Type B pancreatic cell (in vitro differentiated cells): Measurements from ENCODE around the gene CHTOP. TPM values are rescaled to one million over a fixed set of nuclear protein-coding genes. Genes with fewer than 3 reads are reported as not detected.

ENCODE experiments used
- DNase-seq: peaks from one replicate; pipeline ENCODE4 v3.0.0; 2021; ENCODE audit warnings: mixed read lengths; ENCODE audit not compliant: unreplicated experiment; ENCODE audit errors: extremely low spot score
- H3K27ac Mint-ChIP-seq: 2 replicates; pipeline ENCODE4 v1.8.0; 2021; ENCODE audit warnings: mild to moderate bottlenecking, mixed read lengths
- H3K27me3 Mint-ChIP-seq: 2 replicates; pipeline ENCODE4 v1.8.0; 2021; ENCODE audit warnings: mixed read lengths
- H3K36me3 Mint-ChIP-seq: 2 replicates; pipeline ENCODE4 v1.8.0; 2021; ENCODE audit warnings: mixed read lengths
- H3K4me1 Mint-ChIP-seq: one replicate; pipeline ENCODE4 v1.8.0; 2021; ENCODE audit warnings: mixed read lengths; ENCODE audit not compliant: unreplicated experiment
- H3K4me3 Mint-ChIP-seq: 2 replicates; pipeline ENCODE4 v1.8.0; 2021; ENCODE audit warnings: mild to moderate bottlenecking, mixed read lengths
- H3K9me3 Mint-ChIP-seq: 2 replicates; pipeline ENCODE4 v1.8.0; 2021; ENCODE audit warnings: mixed read lengths
- total RNA-seq: library from RNA; stranded (reverse); gene quantifications from 2 replicates; pipeline ENCODE4 v1.2.1, GENCODE V29; 2021; ENCODE audit warnings: low replicate concordance
- TF ChIP-seq, protein P1 (sequence below): fragments of 200-600 bp; sonication (generic); conservative IDR thresholded peaks from 2 replicates; pipeline ENCODE4 v1.5.0; 2021; ENCODE audit warnings: antibody characterized with exemption, mild to moderate bottlenecking

The CHTOP gene
- total RNA-seq, 1 donor from 2014 or later, result 108 TPM

DNA sequence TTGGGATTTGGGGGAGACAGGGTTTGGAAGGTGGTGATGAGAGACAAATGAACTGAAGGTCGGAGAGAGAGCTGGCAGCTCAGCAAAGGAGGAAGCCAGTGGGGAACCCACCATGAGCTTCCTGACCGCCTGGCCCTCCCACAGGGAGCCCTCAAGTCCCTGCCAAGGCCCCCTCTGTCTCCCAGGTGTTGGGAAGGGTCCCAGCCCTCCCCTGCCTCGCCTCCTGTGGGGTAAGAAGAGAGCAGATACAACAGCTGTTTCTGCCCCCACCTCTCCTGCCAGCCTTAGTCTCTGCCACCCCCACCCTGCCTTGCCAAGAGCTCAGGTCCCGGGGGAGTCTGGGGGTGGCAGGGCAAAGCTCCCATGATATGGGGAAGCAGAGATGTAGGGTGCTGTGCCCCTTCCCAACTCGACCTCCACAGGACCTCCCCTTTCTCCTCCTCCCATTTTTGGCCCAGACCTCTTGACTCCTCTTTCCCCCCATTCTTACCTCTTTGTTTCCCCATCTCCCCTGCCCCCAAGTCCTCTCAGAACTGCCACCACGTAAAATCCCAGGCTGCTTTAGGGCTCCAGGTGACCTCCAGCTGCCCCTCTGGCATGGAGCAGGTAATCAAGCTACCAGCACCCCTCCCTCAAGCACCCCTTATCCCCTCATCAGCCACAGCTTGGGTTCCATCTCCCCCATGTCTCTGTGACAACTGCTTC lies 5.1 kb upstream of the CHTOP start:
- no peaks in the 10 kb centered on the region for H3K27me3 Mint-ChIP-seq

DNA sequence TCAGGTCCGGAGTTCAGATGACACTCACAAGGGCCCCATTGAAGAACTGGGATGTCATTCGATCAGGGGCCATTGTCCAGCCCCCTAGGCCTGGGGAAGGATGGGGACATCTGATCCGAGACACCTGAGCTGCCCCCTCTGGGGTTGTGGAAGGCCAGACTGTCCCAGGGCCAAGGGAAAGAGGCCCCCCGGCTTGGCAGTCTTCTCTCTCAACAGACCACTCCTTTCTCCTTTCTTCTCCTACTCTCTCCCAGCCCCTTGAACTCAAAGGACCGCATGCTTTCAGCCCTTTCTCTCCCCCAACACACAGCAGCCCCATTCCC lies 4.6 kb upstream of the CHTOP start:
- TF ChIP-seq, protein P1, sequence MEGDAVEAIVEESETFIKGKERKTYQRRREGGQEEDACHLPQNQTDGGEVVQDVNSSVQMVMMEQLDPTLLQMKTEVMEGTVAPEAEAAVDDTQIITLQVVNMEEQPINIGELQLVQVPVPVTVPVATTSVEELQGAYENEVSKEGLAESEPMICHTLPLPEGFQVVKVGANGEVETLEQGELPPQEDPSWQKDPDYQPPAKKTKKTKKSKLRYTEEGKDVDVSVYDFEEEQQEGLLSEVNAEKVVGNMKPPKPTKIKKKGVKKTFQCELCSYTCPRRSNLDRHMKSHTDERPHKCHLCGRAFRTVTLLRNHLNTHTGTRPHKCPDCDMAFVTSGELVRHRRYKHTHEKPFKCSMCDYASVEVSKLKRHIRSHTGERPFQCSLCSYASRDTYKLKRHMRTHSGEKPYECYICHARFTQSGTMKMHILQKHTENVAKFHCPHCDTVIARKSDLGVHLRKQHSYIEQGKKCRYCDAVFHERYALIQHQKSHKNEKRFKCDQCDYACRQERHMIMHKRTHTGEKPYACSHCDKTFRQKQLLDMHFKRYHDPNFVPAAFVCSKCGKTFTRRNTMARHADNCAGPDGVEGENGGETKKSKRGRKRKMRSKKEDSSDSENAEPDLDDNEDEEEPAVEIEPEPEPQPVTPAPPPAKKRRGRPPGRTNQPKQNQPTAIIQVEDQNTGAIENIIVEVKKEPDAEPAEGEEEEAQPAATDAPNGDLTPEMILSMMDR, result no peak
- no peak for DNase-seq
- H3K4me3 Mint-ChIP-seq, result no peak overlapping the region
- peaks cover 15% of the 10 kb centered on the region for H3K36me3 Mint-ChIP-seq
- H3K9me3 Mint-ChIP-seq, result peaks cover 3% of the 10 kb centered on the region
- peaks cover 36% of the 10 kb centered on the region for H3K4me1 Mint-ChIP-seq
- H3K27ac Mint-ChIP-seq, result no peak overlapping the region
- H3K27me3 Mint-ChIP-seq, result no peaks in the 10 kb centered on the region

More for the DNA sequence above, 5.1 kb upstream of the CHTOP start:
- Mint-ChIP-seq H3K4me1 (peaks cover 38% of the 10 kb centered on the region), H3K4me3 (no peak overlapping the region), H3K36me3 (peaks cover 16% of the 10 kb centered on the region), H3K9me3 (peaks cover 3% of the 10 kb centered on the region), H3K27ac (no peak overlapping the region)
- no peak for DNase-seq
- TF ChIP-seq, protein P1, result no peak

DNA sequence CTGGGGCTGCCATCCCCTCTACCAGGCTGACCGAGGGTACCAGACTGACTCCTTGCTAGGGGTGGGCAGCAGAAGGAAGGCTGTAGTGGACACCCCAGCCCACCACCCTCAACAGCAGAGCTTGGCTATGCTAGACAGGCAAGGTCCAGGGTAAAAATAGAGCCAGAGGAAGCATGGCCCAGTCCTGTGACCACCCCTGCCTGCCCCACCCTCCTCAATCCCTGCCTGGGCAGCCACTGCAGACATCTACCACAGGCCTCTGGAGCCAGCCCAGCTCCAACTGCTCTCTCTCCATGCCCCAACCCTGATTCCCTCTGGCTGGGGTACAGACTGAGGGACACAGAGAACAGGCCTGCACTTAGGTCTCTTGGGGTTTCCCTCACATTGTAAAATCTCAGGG lies 3.9 kb upstream of the CHTOP start:
- TF ChIP-seq, protein P1, result no peak
- H3K27ac Mint-ChIP-seq, result no peak overlapping the region
- peaks cover 38% of the 10 kb centered on the region for H3K4me1 Mint-ChIP-seq
- H3K9me3 Mint-ChIP-seq, result peaks cover 3% of the 10 kb centered on the region
- no peak overlapping the region for H3K4me3 Mint-ChIP-seq
- DNase-seq, result no peak
- H3K36me3 Mint-ChIP-seq, result peaks cover 17% of the 10 kb centered on the region
- H3K27me3 Mint-ChIP-seq, result no peaks in the 10 kb centered on the region

DNA sequence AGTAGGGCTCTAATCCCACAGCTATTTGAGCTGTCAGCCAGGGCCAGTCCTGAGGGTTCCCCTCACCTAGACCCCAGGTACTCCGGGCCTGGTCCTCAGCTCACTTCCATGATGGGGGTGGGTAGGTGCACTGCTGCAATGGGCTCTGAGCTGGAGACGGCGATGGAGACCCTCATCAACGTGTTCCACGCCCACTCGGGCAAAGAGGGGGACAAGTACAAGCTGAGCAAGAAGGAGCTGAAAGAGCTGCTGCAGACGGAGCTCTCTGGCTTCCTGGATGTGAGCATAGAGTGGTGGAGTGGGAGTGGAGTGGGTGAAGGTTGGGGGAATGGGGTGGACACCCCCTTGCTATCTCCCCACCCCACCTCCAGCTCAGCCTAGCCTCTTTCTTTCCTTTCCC lies 3.5 kb upstream of the CHTOP start:
- DNase-seq, result no peak
- peaks cover 37% of the 10 kb centered on the region for H3K4me1 Mint-ChIP-seq
- H3K9me3 Mint-ChIP-seq, result peaks cover 3% of the 10 kb centered on the region
- H3K27ac Mint-ChIP-seq, result no peak overlapping the region
- no peaks in the 10 kb centered on the region for H3K27me3 Mint-ChIP-seq
- H3K36me3 Mint-ChIP-seq, result peaks cover 17% of the 10 kb centered on the region
- H3K4me3 Mint-ChIP-seq, result no peak overlapping the region
- TF ChIP-seq, protein P1, result no peak

DNA sequence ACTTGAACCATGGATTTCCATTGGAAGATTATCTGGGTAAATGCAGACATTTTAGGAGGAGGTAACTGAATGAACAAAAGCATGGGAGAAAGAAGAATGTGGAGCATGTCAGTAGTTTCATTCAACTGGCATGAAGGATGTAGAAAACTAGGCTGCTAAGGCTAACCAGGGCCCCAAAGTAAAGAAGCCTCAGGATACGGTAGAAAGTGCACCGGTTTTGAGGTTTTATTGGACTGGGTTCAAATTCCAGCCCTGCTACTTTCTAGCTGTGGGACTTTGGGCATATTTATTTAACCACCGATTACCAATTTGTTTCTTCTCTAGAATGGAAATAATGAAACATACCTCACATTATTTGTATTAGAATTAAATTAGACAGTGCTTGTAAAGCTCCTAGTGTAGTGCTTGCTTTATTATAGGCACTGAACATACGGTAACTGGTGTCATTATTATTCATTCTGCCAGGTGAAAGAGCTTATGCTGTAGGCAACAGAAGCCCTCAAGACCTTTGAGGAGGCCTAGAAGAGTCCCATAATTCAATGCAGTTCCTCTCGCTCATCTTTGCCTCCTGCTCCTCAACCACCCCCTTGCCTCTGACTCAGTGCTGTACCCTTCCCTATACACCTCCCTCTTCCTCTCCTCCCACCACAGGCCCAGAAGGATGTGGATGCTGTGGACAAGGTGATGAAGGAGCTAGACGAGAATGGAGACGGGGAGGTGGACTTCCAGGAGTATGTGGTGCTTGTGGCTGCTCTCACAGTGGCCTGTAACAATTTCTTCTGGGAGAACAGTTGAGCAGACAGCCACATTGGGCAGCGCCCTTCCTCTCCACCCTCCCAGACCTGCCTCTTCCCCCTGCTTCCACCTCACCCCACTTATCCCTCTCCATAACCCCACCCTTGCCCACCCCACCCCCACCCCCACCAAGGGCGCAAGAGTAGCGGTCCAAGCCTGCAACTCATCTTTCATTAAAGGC lies 2.5 kb upstream of the CHTOP start:
- Mint-ChIP-seq H3K4me1 (peaks cover 34% of the 10 kb centered on the region), H3K4me3 (no peak overlapping the region), H3K9me3 (peaks cover 3% of the 10 kb centered on the region), H3K27me3 (no peaks in the 10 kb centered on the region), H3K27ac (no peak overlapping the region), H3K36me3 (peaks cover 14% of the 10 kb centered on the region)
- TF ChIP-seq, protein P1, result no peak
- no peak for DNase-seq
